ENCODE results near the gene SPSB2. TPM values are rescaled to one million over a fixed set of nuclear protein-coding genes. Genes with fewer than 3 reads are reported as not detected.
"Not testable (repeated sequence)": the region's sequence is repeated elsewhere in the genome, so short reads cannot be mapped to it uniquely, and the experiment has no call there.

Gene SPSB2
- total RNA-seq, 2 experiments from 2014 or later = 16.4 to 17.0 TPM

GRCh38 chr12:6892683-6893082 is 19.6 kb upstream of the SPSB2 start:
- Mint-ChIP-seq H3K4me1 (peaks cover 17% of the 10 kb centered on the region), H3K4me3 (peak overlapping the region; percentile 88), H3K27ac (peak overlapping the region; percentile 40)
- not testable (repeated sequence) for H3K36me3 Mint-ChIP-seq; DNase-seq; H3K27me3 Mint-ChIP-seq; H3K9me3 Mint-ChIP-seq; ATAC-seq (ENCODE audit: low read depth)
- POLR2A ChIA-PET = interaction anchor here (1.3 to 2.8 kb wide), 4 partner anchors 12 to 183 kb away, joined by 3 to 78 read pairs (median 6); partner anchors contain the start of gene SPSB2

DNA sequence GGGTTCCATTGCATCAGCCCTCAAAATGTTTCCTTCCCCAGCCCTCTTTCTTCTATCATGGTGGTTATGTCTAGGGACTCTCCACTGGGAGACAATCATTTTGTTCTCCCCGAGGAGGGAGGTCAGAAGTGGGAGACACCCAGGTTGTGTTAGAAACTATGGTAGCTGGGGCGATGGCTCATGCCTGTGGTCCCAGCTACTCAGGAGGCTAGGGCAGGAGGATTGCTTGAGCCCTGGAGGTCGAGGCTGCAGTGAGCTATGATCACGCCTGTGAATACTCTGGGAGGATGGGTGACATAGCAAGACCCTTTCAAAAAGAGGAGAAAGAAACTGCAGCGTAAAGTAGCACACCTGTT is 18.5 kb upstream of the SPSB2 start:
- DNase-seq (no peak), ATAC-seq (ENCODE audit: low read depth) (no peak)
- peaks cover under 1% of the 10 kb centered on the region for H3K27me3 Mint-ChIP-seq
- H3K4me3 Mint-ChIP-seq = peak overlapping the region; percentile 88
- H3K9me3 Mint-ChIP-seq = no peaks in the 10 kb centered on the region
- H3K36me3 Mint-ChIP-seq = peaks cover 2% of the 10 kb centered on the region
- POLR2A ChIA-PET = interaction anchor here (0.5 to 2.8 kb wide), 26 partner anchors 8 to 262 kb away, joined by 3 to 78 read pairs (median 6); partner anchors contain the start of genes C12orf57, C1RL, CDCA3 and COPS7A
- peak overlapping the region; percentile 91 for H3K27ac Mint-ChIP-seq
- peaks cover 17% of the 10 kb centered on the region for H3K4me1 Mint-ChIP-seq

DNA sequence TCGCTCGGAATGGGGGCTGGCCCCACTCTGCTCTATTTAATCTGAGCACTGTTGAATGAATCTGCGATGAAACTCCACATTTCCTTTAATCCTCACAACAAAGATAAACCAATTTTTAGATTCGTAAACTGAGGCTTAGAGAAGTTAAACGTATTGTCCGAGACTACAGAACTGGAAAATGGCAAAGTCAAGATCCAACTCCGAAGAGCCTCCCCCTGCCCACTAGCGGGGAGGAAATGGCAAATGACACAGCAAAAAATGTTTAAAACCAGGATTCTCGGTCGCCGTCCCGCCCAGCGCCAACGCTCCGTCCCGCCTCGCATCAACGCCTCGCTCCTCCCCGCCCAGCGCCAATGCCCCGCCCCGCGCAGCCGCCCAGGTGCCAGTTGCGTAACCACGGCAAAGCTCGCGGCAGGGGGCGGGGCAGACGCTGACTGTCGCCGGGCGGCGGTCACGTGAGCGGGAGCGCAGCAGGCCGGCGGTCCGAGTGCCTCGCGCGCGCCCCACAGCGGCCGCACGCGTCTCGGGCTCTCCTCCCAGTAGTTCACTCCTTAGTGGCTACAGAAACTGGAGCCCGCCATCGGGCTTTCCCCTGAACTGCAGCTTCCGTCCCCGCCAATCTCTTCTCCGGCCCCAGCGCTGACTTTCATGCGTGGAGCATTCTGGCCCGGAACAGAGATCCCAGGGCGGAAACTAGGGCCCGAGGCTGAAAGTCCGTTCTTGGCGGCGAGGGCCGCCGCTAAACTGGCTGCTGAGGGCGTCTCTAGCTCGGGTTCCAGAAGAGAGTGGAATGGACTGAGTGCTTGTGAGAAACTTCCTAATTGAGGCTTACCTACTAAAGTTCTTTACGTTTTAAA is 17.9 kb upstream of the SPSB2 start:
- Mint-ChIP-seq H3K4me1 (peaks cover 17% of the 10 kb centered on the region), H3K9me3 (no peaks in the 10 kb centered on the region), H3K27ac (peak overlapping the region; percentile 91), H3K36me3 (peaks cover 2% of the 10 kb centered on the region), H3K4me3 (peak overlapping the region; percentile 88), H3K27me3 (no peaks in the 10 kb centered on the region)
- peak; percentile 97 for ATAC-seq (ENCODE audit: low read depth)
- POLR2A ChIA-PET = interaction anchor here (0.5 to 2.8 kb wide), 25 partner anchors 9 to 222 kb away, joined by 3 to 78 read pairs (median 5); partner anchors contain the start of genes C12orf57, C1RL, CDCA3 and COPS7A
- DNase-seq = peak; percentile 100

GRCh38 chr12:6889775-6890573 is 16.9 kb upstream of the SPSB2 start:
- ATAC-seq (ENCODE audit: low read depth); H3K27me3 Mint-ChIP-seq; POLR2A ChIA-PET; H3K36me3 Mint-ChIP-seq; DNase-seq; H3K9me3 Mint-ChIP-seq: not testable (repeated sequence)
- Mint-ChIP-seq H3K27ac (peak overlapping the region; percentile 91), H3K4me3 (peak overlapping the region; percentile 88), H3K4me1 (peaks cover 17% of the 10 kb centered on the region)

- DNase-seq; H3K27me3 Mint-ChIP-seq; ATAC-seq (ENCODE audit: low read depth); H3K27ac Mint-ChIP-seq; H3K36me3 Mint-ChIP-seq; H3K9me3 Mint-ChIP-seq; H3K4me3 Mint-ChIP-seq; POLR2A ChIA-PET: not testable (repeated sequence)
- peaks cover 17% of the 10 kb centered on the region for H3K4me1 Mint-ChIP-seq
Observed at GRCh38 chr12:6888794-6889193, 15.7 kb upstream of the SPSB2 start.

DNA sequence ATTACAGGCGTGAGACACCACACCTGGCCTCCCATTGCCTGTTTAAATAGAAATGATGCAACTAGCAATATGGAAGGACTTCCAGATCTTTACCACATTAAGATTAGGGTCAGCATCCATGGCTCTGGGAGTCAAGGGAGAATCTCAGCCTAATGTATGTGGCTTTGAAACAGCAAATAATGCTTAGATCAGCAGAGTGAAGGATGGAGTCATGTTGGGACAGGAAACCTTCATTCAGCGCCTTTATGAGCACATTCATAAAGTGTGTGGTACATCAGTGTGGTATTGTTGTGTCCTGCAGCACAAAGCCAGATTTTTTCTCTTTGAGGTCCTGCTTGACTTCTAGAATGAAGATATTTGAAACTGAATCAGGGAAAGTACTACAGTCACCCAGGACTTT is 15.3 kb upstream of the SPSB2 start:
- Mint-ChIP-seq H3K27me3 (no peaks in the 10 kb centered on the region), H3K4me1 (peaks cover 17% of the 10 kb centered on the region), H3K9me3 (no peaks in the 10 kb centered on the region), H3K27ac (no peak overlapping the region), H3K36me3 (peaks cover 5% of the 10 kb centered on the region), H3K4me3 (no peak overlapping the region)
- no peak for ATAC-seq (ENCODE audit: low read depth)
- no peak for DNase-seq
- POLR2A ChIA-PET = no interaction called here

- no peaks in the 10 kb centered on the region for H3K27me3 Mint-ChIP-seq
- POLR2A ChIA-PET = interaction anchor here (0.8 kb wide), 1 partner anchor 18 kb away, joined by 3 read pairs; no protein-coding TSS in a partner anchor
- no peak overlapping the region for H3K27ac Mint-ChIP-seq
- peaks cover 7% of the 10 kb centered on the region for H3K36me3 Mint-ChIP-seq
- no peak for ATAC-seq (ENCODE audit: low read depth)
- no peak for DNase-seq
- peaks cover 15% of the 10 kb centered on the region for H3K4me1 Mint-ChIP-seq
- no peaks in the 10 kb centered on the region for H3K9me3 Mint-ChIP-seq
- no peak overlapping the region for H3K4me3 Mint-ChIP-seq
Observed at GRCh38 chr12:6887460-6887859, 14.4 kb upstream of the SPSB2 start.

- H3K4me3 Mint-ChIP-seq; H3K36me3 Mint-ChIP-seq; H3K4me1 Mint-ChIP-seq; H3K27me3 Mint-ChIP-seq; ATAC-seq (ENCODE audit: low read depth); H3K27ac Mint-ChIP-seq; H3K9me3 Mint-ChIP-seq; DNase-seq: not testable (repeated sequence)
- POLR2A ChIA-PET = interaction anchor here (1.1 kb wide), 1 partner anchor 18 kb away, joined by 3 read pairs; no protein-coding TSS in a partner anchor
Observed at GRCh38 chr12:6886206-6886999, 13.3 kb upstream of the SPSB2 start.

- no peaks in the 10 kb centered on the region for H3K9me3 Mint-ChIP-seq
- H3K4me1 Mint-ChIP-seq = peaks cover 2% of the 10 kb centered on the region
- H3K4me3 Mint-ChIP-seq = no peak overlapping the region
- ATAC-seq (ENCODE audit: low read depth) = no peak
- H3K27me3 Mint-ChIP-seq = no peaks in the 10 kb centered on the region
- no peak overlapping the region for H3K27ac Mint-ChIP-seq
- no peak for DNase-seq
- POLR2A ChIA-PET = no interaction called here
- peaks cover 9% of the 10 kb centered on the region for H3K36me3 Mint-ChIP-seq
Observed at GRCh38 chr12:6884539-6884938, 11.4 kb upstream of the SPSB2 start.

- POLR2A ChIA-PET = interaction anchor here (0.6 kb wide), 2 partner anchors 37 to 48 kb away, joined by 3 read pairs; no protein-coding TSS in a partner anchor
- Mint-ChIP-seq H3K9me3 (no peaks in the 10 kb centered on the region), H3K4me3 (no peak overlapping the region), H3K27ac (no peak overlapping the region), H3K4me1 (peaks cover 2% of the 10 kb centered on the region), H3K36me3 (peaks cover 9% of the 10 kb centered on the region), H3K27me3 (no peaks in the 10 kb centered on the region)
- DNase-seq = no peak
- no peak for ATAC-seq (ENCODE audit: low read depth)
Observed at GRCh38 chr12:6883683-6884082, 10.6 kb upstream of the SPSB2 start.

DNA sequence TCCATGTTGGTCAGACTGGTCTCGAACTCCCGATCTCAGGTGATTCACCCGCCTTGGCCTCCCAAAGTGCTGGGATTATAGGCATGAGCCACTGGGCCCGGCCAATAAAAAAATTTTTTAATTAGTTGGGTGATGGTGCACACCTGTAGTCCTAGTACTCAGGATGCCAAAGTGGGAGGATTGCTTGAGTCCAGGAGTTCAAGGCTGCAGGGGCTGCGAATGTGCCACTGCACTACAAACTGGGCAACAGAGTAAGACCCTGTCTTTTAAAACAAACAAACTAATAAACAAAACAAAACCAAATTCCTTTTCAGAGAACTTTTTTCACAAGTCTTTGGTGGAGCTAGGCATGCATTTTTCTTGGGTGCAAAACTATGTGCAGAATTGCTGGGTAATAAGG is 10.1 kb upstream of the SPSB2 start:
- POLR2A ChIA-PET = interaction anchor here (0.6 kb wide), 1 partner anchor 48 kb away, joined by 3 read pairs; no protein-coding TSS in a partner anchor
- Mint-ChIP-seq H3K27ac (no peak overlapping the region), H3K36me3 (peaks cover 9% of the 10 kb centered on the region), H3K4me1 (peaks cover under 1% of the 10 kb centered on the region), H3K9me3 (no peaks in the 10 kb centered on the region), H3K4me3 (no peak overlapping the region), H3K27me3 (no peaks in the 10 kb centered on the region)
- DNase-seq (no peak), ATAC-seq (ENCODE audit: low read depth) (no peak)

- POLR2A ChIA-PET = interaction anchor here (3.4 kb wide), 1 partner anchor 11 kb away, joined by 14 read pairs; no protein-coding TSS in a partner anchor
- peaks cover 15% of the 10 kb centered on the region for H3K36me3 Mint-ChIP-seq
- not testable (repeated sequence) for DNase-seq; H3K27me3 Mint-ChIP-seq; H3K27ac Mint-ChIP-seq; H3K9me3 Mint-ChIP-seq; H3K4me3 Mint-ChIP-seq; H3K4me1 Mint-ChIP-seq; ATAC-seq (ENCODE audit: low read depth)
Observed at GRCh38 chr12:6879824-6880223, 6.7 kb upstream of the SPSB2 start.
